IPS-NIHi7 (cell line): ENCODE measurements around the gene NAA80.
"Not testable (repeated sequence)": the region's sequence is repeated elsewhere in the genome, so short reads cannot be mapped to it uniquely, and the experiment has no call there.

Experiments
- DNase-seq: peaks from one replicate; pipeline ENCODE4 v3.0.0; 2012; ENCODE audit warnings: mixed read lengths; ENCODE audit errors: extremely low spot score

NAA80 gene

DNA sequence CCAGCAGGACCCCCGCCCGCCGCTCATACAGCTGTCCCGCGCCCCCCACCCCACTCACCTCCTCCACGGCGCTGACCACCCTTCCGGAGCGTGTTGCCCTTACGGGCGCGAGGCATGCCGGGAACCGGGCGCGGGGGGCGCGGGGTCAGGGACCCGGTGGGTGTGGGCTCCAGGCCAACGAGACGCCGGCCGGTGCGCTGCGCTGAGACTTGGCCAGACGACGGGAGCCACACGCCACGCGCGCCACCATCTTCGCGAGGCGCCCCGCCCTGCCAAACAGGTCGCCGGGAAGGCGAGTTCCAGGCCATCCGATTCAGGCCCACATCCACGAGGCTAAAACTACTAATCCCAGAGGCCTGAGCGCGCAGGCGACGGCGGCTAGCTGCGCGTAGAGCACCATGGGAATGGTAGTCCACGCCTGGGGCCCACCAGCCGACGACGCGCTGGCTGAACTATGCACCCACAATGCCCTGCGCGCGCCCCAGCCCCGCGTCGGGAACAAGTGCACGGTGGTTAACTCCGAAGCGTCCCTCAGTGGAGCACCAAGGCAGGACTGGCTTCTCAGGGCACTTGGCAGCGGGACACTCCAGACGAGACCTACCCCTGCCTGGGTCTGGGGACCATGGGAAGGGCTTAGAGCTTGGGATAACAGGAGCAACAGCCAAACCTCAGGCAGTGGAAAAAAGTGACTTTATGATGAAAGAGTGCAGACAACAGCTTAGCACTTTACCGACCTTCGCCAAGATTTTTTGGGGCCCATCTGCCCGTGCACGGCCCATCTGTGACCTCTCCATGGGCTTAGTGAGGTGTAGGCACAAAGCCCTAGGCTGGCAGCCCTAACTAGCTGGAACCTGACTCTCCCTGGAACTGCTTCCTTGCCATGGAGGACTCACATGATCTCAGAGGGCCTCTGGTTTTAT lies 6.8 kb downstream of the NAA80 start, which contains the start of gene IFRD2:
TSS of gene IFRD2 (minus strand) at position 271 of the 920 bp plus-strand sequence. CDS start at position 116, 155 bp downstream.
- peak; percentile 95 for DNase-seq

DNA sequence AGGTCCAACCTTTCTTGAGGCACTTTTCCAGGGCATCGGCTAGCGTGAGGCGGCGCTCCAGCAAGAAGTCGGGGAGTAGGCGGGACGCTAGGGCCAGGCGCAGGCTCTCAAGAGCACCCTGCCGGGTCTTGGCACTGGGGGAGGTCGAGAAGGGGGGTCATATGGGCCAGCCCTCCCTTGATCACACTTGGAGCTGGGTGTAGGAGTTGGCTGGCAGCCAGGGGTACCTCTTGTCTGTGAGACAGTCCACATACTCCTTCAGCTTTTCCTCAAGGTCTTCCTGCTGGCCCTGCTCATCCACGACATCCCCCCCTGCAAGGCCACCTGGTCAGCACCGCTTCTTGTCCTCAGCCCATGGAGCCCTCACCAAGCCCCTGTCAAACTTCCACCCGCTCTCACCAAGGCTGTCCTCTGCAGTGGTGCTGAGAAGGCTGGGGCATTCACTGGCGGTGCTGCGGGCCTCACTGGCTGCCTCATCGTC lies 9.0 kb downstream of the NAA80 start:
- DNase-seq: no peak

DNA sequence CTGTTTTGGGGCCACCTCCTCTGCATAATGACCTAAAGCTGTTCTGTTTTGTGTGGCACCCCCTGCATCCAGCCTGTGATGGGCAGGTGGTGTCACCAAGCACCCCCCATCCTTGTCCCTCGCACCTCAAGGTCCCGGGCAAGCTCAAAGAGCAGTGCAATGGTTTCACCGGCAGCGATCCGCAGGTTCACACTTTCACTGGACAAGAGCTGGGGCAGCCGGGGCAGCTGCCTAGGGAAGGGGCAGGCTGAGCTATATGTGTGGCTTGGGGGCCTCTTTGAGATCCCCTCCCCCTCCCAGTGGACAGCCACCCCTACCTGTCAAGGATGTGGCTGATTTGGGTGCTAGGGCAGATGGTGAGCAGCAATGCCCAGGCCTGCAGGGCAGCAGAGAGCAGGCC lies 10.1 kb downstream of the NAA80 start:
- DNase-seq: no peak

DNA sequence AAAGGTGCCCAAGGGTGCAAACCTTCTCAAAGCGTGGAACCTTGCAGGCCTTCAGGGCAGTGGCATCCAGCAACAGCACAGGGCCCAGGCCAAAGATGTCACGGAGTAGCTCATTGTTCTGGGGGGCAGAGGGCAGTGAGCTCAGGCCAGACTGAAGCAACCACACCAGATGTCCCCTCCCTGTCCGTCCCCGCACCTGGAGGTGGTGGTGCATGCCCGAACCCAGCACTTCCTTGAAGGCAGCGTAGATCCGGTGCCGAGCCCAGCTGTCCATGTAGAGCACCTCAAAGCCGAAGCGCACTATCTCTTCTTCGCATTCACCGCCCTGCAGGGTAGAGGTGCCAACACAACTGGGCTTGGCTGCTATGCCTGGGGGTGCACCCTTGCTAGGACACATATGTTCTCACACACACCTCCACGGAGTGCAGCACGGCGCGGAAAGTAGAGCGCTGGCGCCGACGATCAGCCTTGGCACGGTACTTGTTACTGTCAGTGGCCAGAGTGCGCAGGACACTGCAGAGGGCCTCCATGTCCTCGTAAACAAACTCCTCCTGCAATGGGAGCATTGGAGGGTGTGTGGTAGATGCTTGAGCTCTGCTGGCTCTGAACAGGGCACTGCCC lies 10.7 kb downstream of the NAA80 start:
- DNase-seq: no peak

DNA sequence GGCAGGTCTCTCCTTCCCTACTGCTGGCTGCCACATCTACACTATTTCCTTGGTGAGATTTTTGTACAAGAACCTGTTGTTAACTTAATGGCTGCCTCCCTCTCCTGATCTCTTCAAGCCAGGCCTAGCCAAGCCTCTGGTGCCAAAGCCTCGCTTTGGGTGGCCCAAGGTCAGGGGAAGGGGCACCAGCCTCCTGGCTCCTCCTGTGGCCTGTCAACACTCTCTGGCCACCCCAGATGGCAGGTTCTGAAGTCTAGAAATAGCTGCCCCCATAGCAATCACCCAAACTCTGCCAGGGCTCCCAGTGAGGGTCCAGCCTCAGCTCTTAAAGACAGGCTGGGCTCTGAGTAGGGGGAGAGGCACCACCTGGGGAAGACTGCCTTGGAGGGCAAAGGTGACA lies 11.9 kb downstream of the NAA80 start:
- no peak for DNase-seq

DNA sequence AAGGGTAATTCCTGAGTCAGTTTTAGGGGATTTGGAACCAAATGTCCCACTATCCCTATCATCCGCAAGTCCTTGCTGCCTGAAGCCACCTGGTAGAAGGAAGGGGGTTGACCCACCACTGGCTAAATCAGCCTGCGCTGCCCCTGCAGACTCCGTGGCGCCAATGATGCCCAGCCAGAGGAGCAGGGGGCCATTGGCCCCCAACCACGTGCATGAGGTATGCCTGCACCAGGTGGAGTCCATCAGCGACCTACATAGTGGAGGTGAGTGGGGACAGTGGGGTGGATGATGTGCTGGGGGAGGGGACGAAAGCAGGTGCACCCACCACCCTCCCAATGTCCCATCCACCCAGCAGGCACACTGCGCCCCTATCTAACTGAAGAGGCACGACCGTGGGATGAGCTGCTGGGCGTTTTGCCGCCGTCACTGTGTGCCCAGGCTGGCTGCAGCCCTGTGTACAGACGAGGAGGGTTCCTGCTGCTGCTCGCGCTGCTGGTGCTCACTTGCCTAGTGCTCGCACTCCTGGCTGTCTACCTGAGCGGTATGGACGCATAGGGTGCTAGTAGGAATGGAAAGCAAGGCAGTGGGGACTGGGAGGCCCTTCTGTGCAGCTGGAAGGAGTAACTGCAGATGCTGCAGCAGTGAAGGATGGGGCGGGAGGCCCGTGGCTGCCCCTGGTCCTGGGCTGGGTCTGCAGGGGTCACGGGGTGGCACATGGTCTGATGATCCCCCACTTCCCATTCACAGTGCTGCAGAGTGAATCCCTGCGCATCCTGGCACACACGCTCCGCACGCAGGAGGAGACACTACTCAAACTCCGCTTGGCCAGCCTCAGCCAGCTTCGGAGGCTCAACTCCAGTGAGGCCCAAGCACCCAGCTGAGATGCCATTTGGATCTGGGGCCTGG lies 12.6 kb downstream of the NAA80 start:
- no peak for DNase-seq

DNA sequence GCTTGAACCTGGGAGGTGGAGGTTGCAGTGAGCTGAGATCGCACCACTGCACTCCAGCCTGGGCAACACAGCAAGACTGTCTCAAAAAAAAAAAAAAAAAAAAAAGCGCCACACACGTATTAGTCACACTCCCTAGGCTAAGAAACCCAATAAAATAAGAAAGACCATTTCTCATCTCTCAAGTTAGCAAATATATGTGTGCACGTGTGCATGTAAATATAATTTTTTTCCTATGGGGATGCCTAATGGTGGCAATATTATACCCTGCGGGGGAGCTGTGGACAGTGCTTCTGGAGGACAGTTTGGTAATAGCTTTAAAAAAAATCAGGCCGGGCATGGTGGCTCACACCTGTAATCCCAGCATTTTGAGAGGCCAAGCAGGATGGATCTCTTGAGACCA lies 15.1 kb downstream of the NAA80 start:
- not testable (repeated sequence) for DNase-seq

DNA sequence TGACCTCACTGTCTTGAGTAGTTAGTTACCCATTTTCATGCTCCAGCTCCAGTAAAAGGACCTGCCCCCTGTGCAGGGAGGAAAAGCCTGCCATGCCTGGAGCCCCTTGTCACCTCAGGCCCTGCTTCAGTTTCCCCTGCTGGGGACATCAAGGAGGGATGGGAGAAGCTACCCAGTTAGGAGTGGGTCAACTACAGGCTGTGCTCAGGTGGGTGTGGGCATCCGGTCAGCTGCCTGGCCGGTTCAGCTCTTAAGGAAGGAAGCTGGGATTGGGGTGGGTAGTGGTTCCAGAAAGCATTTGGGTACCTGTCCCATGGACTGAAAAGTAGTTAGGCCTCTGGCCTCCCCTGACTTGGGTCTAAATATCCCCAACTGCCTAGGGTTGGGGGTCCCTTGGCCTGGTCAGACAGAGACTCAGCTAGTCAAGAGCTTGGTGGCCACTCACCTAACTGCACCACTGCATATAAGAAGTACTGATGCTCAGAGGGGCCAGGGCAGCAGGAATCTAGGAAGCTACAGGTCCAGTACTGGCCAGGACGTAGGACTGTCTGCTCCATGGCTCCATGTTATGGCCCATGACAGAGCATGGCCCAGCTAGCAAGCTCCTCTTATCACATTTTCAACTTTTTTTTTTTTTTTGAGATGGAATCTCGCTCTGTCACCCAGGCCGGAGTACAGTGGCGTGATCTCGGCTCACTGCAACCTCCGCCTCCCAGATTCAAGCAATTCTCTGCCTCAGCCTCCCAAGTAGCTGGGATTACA lies 19.8 kb downstream of the NAA80 start:
- DNase-seq: no peak

DNA sequence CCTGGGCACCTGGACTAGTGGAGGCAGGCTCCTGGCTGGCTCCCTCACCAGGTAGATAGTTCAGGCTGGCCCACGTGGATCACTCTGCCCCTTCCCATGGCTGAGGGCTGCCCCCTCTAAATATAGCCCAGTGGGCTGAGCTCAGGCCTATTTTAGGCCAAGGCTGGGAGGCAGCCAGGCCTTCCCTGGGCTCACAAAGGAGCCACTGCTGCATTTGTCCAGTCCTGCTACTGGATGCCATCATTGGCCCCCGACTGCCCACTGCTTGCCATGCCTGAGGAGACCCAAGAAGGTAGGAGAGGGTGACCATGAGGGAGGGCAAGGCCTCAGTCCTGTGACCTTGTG lies 20.4 kb downstream of the NAA80 start, which contains the start of gene LSMEM2:
TSS of gene LSMEM2 (plus strand) at position 208 of the 345 bp plus-strand sequence. CDS start at position 235, 27 bp downstream.
- no peak for DNase-seq

DNA sequence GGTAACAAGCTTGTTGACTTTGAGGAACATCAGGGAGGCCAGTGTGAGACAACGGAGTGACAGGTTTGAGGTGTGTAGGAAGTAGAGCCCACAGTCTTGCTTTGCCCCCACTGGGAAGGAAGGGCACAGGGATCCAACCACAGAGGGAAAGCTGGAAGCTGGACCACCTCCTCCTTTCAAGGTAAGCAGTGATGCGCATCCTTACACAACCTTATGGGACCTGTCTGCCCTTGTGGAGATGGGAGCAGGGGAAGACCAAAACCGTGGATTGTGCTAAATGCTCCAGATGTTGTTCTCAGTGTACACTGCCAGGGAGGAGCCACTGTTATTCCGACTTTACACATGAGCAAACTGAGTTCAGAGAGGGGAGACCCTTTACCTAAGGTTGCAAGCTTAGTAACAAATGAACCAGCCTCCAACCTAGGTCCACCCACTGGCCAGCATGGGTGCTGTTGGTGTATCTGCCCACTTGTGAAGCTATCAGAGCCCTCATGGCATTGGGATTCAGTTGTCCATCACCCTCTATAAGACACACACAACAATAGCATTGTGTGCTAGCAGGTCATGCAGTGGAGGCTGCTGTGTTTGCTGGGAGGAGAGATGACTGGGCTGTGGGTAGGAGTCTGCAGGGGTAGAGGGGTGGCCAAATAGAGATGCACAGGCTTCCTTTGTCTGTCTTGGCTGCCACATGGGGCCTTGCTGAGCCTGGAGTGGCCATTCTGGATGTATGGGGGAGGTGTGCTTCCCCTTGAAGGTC lies 20.9 kb downstream of the NAA80 start:
- no peak for DNase-seq

DNA sequence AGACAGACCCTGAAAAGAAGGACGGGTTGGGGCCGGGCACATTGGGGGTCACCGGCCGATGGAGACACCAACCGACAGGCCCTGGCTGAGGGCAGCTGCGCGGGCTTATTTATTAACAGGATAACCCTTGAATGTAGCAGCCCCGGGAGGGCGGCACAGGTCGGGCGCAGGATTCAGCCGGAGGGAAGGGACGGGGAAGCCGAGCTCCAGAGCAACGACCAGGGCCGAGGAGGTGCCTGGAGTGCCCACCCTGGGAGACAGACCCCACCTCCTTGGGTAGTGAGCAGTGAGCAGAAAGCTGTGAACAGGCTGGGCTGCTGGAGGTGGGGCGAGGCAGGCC lies 22.5 kb downstream of the NAA80 start:
- no peak for DNase-seq

DNA sequence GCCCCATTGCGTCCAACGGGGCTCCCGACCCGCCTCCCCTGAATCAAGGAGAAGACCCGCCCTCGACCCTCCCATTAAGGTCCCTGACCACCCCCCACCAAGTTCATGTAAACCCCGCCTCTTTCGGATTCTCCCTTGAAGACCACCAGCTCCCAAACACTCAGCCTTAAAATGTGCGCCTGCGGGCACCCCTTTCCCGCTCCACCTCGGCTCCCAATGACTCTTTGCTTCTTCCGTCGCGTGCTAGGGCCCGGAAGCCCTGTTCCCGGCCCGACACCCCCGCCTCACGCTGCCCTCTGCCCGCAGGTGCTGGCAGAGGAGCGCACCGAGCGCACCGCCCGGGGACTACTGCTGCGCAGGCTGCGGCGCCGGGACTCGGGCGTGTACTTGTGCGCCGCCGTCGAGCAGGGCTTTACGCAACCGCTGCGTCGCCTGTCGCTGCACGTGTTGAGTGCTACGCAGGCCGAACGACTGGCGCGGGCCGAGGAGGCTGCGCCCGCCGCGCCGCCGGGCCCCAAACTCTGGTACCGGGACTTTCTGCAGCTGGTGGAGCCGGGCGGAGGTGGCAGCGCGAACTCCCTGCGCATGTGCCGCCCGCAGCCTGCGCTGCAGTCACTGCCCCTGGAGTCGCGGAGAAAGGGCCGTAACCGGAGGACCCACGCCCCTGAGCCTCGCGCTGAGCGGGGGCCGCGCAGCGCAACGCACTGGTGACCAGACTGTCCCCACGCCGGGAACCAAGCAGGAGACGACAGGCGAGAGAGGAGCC lies 23.0 kb downstream of the NAA80 start:
- peak; percentile 26 for DNase-seq

DNA sequence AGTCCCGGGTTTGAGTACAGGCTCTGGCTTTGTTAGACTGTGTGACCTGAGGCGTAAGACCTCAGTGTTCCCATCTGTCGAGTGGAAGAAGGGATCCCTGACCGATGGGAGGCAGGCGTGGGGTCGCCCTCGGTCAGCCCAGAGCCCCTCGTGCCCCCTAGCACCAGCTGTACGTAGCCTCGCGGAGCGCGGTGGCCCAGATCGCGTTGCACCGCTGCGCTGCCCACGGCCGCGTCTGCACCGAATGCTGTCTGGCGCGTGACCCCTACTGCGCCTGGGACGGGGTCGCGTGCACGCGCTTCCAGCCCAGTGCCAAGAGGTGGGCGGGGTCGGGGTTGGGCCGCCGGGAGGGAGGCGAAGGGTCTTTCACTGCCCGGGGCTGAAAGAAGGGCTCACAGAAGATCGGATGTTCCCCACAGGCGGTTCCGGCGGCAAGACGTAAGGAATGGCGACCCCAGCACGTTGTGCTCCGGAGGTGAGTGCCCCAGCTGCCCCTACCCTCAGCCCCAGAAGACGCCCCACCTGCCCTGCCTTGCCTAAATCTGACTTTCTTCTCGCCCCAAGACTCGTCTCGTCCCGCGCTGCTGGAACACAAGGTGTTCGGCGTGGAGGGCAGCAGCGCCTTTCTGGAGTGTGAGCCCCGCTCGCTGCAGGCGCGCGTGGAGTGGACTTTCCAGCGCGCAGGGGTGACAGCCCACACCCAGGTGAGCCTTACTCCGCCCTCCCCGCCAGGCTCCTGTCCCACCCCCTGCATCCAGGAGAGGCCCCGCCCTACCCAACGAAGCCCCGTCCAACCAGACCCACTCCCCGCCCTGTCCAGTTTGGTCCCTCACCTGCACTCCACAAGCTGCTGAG lies 23.8 kb downstream of the NAA80 start:
- peak; percentile 66 for DNase-seq

DNA sequence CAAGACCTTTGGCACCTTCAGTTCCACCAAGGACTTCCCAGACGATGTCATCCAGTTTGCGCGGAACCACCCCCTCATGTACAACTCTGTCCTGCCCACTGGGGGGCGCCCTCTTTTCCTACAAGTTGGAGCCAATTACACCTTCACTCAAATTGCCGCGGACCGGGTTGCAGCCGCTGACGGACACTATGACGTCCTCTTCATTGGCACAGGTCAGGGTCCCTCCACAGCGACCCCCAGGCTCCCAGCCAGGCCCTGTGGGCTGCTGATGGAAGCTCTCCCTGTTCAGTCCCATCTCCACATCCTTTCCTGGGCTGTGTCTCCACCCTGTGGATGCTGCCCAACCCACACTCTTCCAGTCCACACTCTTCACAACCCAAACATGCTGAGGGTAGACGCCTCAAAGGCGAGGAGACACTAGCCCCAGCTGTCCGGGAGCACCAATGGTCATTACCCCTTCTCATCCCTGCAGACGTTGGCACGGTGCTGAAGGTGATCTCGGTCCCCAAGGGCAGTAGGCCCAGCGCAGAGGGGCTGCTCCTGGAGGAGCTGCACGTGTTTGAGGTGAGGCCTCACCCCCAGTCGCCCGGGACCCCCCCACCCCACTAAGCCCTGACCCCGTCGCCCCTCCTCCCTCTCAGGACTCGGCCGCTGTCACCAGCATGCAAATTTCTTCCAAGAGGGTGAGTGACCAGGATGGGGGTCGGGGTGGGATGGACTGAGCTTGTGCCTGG lies 24.7 kb downstream of the NAA80 start:
- peak; percentile 79 for DNase-seq

DNA sequence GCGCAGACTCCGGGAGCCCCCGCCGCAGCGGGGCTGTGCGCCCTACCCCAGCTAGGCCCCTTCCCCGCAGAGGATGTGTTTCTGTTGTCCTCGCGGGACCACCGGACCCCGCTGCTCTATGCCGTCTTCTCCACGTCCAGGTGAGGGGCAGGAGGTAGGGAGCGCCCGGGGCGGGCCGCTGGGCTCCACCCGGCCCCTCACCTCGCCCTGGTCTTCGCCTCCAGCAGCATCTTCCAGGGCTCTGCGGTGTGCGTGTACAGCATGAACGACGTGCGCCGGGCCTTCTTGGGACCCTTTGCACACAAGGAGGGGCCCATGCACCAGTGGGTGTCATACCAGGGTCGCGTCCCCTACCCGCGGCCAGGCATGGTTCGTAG lies 25.5 kb downstream of the NAA80 start:
- no peak for DNase-seq

DNA sequence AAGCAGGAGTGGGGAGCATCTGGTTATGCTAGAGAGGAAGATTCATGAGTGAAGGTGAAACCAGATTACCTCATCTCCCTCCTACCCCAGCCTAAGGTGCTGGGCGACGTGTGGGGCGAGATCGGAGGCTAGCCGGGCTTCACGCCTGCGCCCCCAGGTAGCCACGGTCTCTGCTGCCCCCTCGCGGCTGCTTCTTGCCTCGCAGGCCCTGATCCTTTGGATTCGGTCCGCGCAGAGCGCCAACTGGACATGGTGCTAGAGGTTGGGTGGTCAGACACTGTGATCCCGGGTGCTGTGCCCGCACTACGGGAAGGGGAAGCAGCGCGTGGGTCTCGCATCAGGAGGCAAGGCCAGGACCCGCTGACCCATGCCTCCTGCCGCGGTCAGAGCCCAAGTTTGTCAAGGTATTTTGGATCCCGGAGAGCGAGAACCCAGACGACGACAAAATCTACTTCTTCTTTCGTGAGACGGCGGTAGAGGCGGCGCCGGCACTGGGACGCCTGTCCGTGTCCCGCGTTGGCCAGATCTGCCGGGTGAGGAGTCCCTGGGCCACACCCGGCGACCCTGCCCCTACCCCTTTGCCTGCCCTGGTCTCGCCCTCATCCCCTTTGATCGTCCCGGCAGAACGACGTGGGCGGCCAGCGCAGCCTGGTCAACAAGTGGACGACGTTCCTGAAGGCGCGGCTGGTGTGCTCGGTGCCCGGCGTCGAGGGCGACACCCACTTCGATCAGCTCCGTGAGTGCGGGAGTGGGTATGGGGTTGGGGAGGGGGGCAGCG lies 26.1 kb downstream of the NAA80 start:
- DNase-seq: peak; percentile 90

DNA sequence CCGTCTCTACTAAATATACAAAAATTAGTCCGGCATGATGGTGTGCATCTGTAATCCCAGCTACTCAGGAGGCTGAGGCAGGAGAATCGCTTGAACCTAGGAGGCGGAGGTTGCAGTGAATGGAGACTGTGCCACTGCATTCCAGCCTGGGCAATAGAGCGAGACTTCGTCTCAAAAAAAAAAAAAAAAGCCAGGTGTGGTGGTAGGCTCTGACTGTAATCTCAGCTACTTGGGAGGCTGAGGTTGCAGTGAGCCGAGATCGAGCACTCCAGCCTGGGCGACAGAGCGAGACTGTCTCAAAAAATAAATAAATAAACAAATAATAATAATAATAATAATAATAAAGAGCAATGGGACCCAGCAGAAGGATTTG lies 26.7 kb downstream of the NAA80 start:
- DNase-seq: not testable (repeated sequence)
